Lower lobe of right lung (tissue), 2 donors: Measurements from ENCODE around the gene DUSP16. TPM values are rescaled to one million over a fixed set of nuclear protein-coding genes. Genes with fewer than 3 reads are reported as not detected.
A peak's percentile ranks its signal among the peaks of the same experiment; 100 is the strongest.
"Not testable (repeated sequence)": the region's sequence is repeated elsewhere in the genome, so short reads cannot be mapped to it uniquely, and the experiment has no call there.

Experiments used
- ATAC-seq, 2 donors: fragments of 200-7000 bp; cut with Tn5 transposase; one replicate each; pipeline ENCODE4 v1.9.1; 2020 to 2022; ENCODE audit warnings: mild to moderate bottlenecking in 2 of 2, moderate library complexity in 2 of 2
- DNase-seq: peaks from one replicate; pipeline ENCODE4 v3.0.0-alpha.2; 2020
- H3K27ac ChIP-seq: fragments of 200-600 bp; one replicate; pipeline ENCODE4 v1.8.0; 2022
- H3K27me3 ChIP-seq: fragments of 200-600 bp; one replicate; pipeline ENCODE4 v1.8.0; 2022; ENCODE audit warnings: low read depth
- H3K36me3 ChIP-seq: fragments of 200-600 bp; one replicate; pipeline ENCODE4 v1.8.0; 2022; ENCODE audit warnings: mild to moderate bottlenecking
- H3K4me1 ChIP-seq: fragments of 200-600 bp; one replicate; pipeline ENCODE4 v1.8.0; 2022
- H3K4me3 ChIP-seq: fragments of 200-600 bp; one replicate; pipeline ENCODE4 v1.8.0; 2022; ENCODE audit warnings: mild to moderate bottlenecking
- H3K9me3 ChIP-seq: fragments of 200-600 bp; one replicate; pipeline ENCODE4 v1.8.0; 2022
- intact Hi-C: fragments of 100-400 bp; cut with DNase I; formaldehyde crosslinking; loops from one replicate; pipeline ENCODE4 v1.11.0; 2022
- total RNA-seq: library from RNA; stranded (reverse); fragmentation: NEBNext Ultra II Directional; extraction: Animal tissue kit (Norgen Biotek cat#: 25700); gene quantifications from one replicate; pipeline ENCODE4 v1.2.1, GENCODE V29; 2021
- TF ChIP-seq, protein P1 (sequence below): fragments of 200-600 bp; IDR thresholded peaks from one replicate; pipeline ENCODE4 v1.8.0; 2022; ENCODE audit warnings: antibody characterized with exemption, mild to moderate bottlenecking
- donor health status: DM: no; HTN: yes; CAD: no; lungs with severe emphysema.

DUSP16 gene
- total RNA-seq, 1 donor from 2014 or later: 44.0 TPM

DNA sequence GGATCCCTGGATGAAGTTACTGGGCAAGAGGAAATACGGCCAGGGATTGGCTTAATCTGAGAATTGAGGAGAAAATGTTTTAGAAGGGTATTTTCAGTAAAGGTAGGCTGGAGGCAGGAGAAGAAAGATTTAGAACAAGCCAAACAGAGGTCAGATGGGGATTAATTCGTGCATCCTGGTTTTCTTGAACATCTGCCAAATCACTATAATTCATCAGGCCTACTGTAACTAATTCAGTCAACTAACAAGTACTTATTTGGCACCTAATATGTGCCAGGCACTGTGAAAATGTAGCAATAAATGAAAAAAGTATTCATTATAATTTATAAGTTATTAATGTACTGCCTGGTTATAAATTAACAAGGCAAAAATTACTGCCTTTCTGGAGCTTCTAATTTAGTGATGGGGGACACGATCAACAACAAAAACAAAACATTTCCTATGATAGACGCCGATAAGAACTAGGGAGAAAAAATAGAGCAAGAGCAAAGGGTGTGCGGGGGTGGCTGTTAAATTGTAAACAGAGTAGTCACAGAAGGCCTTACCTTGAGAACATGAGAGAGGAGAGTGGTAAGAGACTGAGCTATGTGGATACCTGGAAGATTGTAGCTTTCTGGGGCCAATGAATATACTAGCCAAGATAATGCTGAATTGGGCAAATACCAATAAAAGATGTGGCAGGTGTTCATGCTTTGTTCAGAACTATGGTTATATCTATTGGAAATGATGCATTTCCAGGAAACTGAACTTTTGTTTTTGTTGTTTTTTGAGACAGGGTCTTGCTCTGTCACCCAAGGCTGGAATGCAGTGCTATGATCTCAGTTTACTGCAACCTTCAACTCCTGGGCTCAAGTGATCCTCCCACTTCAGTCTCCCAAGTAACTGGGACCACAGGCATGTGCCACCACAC, 34.0 kb downstream of the DUSP16 start:
- no peaks in the 10 kb centered on the region for H3K27me3 ChIP-seq
- H3K4me1 ChIP-seq: peaks cover 25% of the 10 kb centered on the region
- H3K27ac ChIP-seq: no peak overlapping the region
- no peaks in the 10 kb centered on the region for H3K36me3 ChIP-seq
- no peak overlapping the region for H3K4me3 ChIP-seq
- TF ChIP-seq, protein P1, sequence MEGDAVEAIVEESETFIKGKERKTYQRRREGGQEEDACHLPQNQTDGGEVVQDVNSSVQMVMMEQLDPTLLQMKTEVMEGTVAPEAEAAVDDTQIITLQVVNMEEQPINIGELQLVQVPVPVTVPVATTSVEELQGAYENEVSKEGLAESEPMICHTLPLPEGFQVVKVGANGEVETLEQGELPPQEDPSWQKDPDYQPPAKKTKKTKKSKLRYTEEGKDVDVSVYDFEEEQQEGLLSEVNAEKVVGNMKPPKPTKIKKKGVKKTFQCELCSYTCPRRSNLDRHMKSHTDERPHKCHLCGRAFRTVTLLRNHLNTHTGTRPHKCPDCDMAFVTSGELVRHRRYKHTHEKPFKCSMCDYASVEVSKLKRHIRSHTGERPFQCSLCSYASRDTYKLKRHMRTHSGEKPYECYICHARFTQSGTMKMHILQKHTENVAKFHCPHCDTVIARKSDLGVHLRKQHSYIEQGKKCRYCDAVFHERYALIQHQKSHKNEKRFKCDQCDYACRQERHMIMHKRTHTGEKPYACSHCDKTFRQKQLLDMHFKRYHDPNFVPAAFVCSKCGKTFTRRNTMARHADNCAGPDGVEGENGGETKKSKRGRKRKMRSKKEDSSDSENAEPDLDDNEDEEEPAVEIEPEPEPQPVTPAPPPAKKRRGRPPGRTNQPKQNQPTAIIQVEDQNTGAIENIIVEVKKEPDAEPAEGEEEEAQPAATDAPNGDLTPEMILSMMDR: no peak
- ATAC-seq: no peak
- no peak for DNase-seq
- intact Hi-C loops: no loop called here
- no peaks in the 10 kb centered on the region for H3K9me3 ChIP-seq

DNA sequence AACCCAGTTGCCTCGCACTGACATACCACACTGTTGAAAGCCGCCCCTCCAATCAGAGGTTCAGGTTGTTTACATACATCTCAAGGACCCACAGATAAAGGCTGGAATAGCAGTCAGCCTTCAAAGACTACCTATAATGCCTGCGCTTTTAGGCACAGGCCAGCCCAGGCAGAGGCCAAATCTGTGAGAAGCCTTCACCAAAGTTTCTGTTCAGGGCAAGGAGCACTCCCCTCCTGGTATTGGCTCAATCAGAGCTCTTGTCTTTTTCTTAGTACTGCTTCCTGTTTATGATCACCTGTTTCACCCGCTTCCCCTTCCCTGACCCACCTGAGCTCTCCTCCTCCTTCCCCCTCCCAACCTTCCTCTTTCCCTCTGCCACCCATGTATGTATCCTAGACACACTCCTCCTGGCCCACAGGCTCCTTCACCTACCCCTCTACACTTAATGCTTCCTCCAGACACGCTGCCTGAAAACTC, 34.8 kb downstream of the DUSP16 start:
- Histone ChIP-seq H3K27me3 (no peaks in the 10 kb centered on the region), H3K4me3 (no peak overlapping the region), H3K27ac (no peak overlapping the region), H3K4me1 (peaks cover 17% of the 10 kb centered on the region), H3K36me3 (no peaks in the 10 kb centered on the region), H3K9me3 (no peaks in the 10 kb centered on the region)
- TF ChIP-seq, protein P1: no peak
- peak; percentile 37 to 45 for ATAC-seq
- intact Hi-C loops: no loop called here
- DNase-seq: no peak

DNA sequence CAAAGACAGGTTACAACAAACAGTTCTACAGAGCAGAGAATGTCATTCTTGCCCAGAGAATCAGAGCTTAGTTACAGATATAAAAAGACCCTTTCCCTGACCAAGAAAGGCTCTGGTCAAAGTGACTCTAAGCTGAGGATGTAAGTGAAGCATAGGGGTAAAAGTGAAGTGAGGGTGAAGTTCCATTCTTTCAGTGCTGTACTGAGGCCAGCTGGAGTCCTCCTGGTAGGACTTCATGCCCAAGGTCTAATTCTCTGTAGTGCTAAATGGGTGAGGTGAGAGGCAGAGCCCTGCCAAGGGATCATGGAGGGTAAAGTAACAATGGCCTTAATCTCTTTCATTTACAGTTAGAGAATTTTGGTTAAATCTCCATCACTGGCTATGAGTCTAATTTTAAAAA, 38.5 kb downstream of the DUSP16 start:
- peaks cover 17% of the 10 kb centered on the region for H3K36me3 ChIP-seq
- intact Hi-C loops: no loop called here
- H3K4me3 ChIP-seq: no peak overlapping the region
- H3K27ac ChIP-seq: no peak overlapping the region
- H3K9me3 ChIP-seq: no peaks in the 10 kb centered on the region
- ATAC-seq (no peak), DNase-seq (no peak)
- H3K27me3 ChIP-seq: no peaks in the 10 kb centered on the region
- TF ChIP-seq, protein P1: no peak
- peaks cover 26% of the 10 kb centered on the region for H3K4me1 ChIP-seq

DNA sequence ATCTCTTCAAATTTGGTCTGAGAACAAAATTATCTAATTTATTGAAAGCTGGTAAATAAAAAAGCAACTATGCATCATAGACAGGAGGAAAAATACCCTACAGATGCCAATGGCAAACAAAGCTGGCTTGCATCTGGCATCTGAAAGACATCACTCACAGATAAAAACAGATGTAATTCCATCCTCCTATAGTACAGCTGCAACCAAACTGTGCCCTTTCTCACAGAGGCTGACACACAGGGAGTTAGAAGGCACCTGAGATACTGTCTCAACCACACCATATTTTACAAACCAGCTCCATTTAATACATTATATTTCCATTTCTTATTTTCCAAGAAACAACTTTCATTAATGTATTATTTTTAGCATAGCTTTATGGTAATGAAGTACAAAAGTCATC, 39.4 kb downstream of the DUSP16 start:
- no peak for DNase-seq

DNA sequence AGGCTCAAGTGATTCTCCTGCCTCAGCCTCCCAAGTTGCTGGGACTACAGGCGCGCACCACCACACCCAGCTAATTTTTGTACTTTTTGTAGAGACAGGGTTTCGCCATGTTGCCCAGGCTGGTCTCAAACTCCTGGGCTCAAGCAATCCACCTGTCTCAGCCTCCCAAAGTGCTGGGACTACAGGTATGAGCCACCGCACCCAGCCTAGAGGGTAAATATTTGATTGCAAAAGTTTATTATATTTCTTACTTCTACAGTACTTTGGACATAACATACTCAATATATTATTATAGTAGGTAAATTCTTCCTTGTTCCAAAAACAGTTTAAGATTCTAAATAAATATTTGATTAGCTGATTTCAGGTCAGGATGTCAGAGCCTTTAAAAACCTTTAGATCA, 40.0 kb downstream of the DUSP16 start:
- H3K4me3 ChIP-seq, H3K27me3 ChIP-seq, H3K9me3 ChIP-seq, DNase-seq, ATAC-seq, H3K27ac ChIP-seq, intact Hi-C loops: not testable (repeated sequence)
- H3K36me3 ChIP-seq: peaks cover 32% of the 10 kb centered on the region
- peaks cover 16% of the 10 kb centered on the region for H3K4me1 ChIP-seq

More for the DNA sequence above, 39.4 kb downstream of the DUSP16 start:
- H3K27me3 ChIP-seq: no peaks in the 10 kb centered on the region
- H3K4me3 ChIP-seq: no peak overlapping the region
- no peak overlapping the region for H3K27ac ChIP-seq
- H3K9me3 ChIP-seq: no peaks in the 10 kb centered on the region
- intact Hi-C loops: no loop called here
- no peak for ATAC-seq
- peaks cover 22% of the 10 kb centered on the region for H3K4me1 ChIP-seq
- H3K36me3 ChIP-seq: peaks cover 26% of the 10 kb centered on the region
- TF ChIP-seq, protein P1: no peak

DNA sequence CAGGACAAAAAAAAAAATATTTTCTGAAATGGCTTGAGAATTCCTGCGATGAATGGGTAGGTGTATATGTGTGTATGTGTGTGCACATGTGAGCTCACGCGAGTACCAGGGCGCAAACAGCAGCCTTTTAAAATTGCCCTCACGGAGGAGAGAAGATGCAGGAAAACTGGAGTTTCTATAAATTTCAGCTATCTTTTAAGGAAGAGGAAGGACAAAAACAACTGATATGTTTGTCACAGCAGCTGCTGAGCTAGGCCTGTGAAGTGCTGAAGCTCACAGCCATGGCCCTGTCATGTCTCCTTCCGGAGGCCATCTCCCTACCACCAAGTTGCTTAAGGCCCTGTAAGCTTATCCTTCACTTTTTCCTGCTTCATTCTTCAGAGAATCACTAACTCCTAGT, 40.8 kb downstream of the DUSP16 start:
- Histone ChIP-seq H3K27me3 (no peaks in the 10 kb centered on the region), H3K36me3 (peaks cover 34% of the 10 kb centered on the region), H3K27ac (no peak overlapping the region), H3K4me1 (peaks cover 15% of the 10 kb centered on the region), H3K9me3 (no peaks in the 10 kb centered on the region), H3K4me3 (no peak overlapping the region)
- DNase-seq: no peak
- TF ChIP-seq, protein P1: no peak
- intact Hi-C loops: no loop called here
- ATAC-seq: peak in 1 of 2 donors; percentile 6
